H9 (cell line): ENCODE data around the gene ATG5. TPM values are rescaled to one million over a fixed set of nuclear protein-coding genes. Genes with fewer than 3 reads are reported as not detected.

ENCODE experiments used
- DNase-seq: peaks from one replicate; pipeline ENCODE4 v3.0.0-alpha.2; 2017
- H2AFZ ChIP-seq: one replicate; pipeline ENCODE4 v1.6.1; 2013; ENCODE audit warnings: mild to moderate bottlenecking, low read length, control low read depth, moderate library complexity
- H2AK5ac ChIP-seq: 2 replicates; pipeline ENCODE4 v1.6.1; 2013; ENCODE audit warnings: low read length, control low read depth, mixed read lengths; ENCODE audit not compliant: insufficient read length
- H2BK120ac ChIP-seq: one replicate; pipeline ENCODE4 v1.6.1; 2013; ENCODE audit warnings: low read depth, mild to moderate bottlenecking, low read length, control low read depth, inconsistent platforms; ENCODE audit not compliant: poor library complexity, severe bottlenecking
- H2BK12ac ChIP-seq: 2 replicates; pipeline ENCODE4 v1.6.1; 2013; ENCODE audit warnings: low read length, control low read depth, mixed read lengths, low read depth; ENCODE audit not compliant: insufficient read length
- H2BK15ac ChIP-seq: 2 replicates; pipeline ENCODE4 v1.6.1; 2013; ENCODE audit warnings: low read depth, low read length, control low read depth
- H2BK20ac ChIP-seq: one replicate; pipeline ENCODE4 v1.6.1; 2013; ENCODE audit warnings: low read depth, mild to moderate bottlenecking, low read length, control low read depth, inconsistent platforms; ENCODE audit not compliant: poor library complexity, severe bottlenecking
- H2BK5ac ChIP-seq: 2 replicates; pipeline ENCODE4 v1.6.1; 2013; ENCODE audit warnings: low read length, control low read depth, mixed read lengths; ENCODE audit not compliant: insufficient read length
- H3K14ac ChIP-seq: 2 replicates; pipeline ENCODE4 v1.6.1; 2013; ENCODE audit warnings: low read length, control low read depth; ENCODE audit not compliant: insufficient read depth
- H3K18ac ChIP-seq: 2 replicates; pipeline ENCODE4 v1.6.1; 2013; ENCODE audit warnings: low read depth, mild to moderate bottlenecking, mixed read lengths, low read length, control low read depth; ENCODE audit not compliant: insufficient read length
- H3K23ac ChIP-seq: 2 replicates; pipeline ENCODE4 v1.6.1; 2013; ENCODE audit warnings: low read length, control low read depth, mixed read lengths, low read depth; ENCODE audit not compliant: insufficient read length
- H3K23me2 ChIP-seq: 2 replicates; pipeline ENCODE4 v1.6.1; 2013; ENCODE audit warnings: low read depth, mild to moderate bottlenecking, mixed read lengths, low read length, control low read depth; ENCODE audit not compliant: insufficient read length, poor library complexity, severe bottlenecking
- H3K27ac ChIP-seq: 2 replicates; pipeline ENCODE4 v1.5.1; 2013; ENCODE audit warnings: low read length, control low read depth, mixed read lengths, low read depth; ENCODE audit not compliant: insufficient read length
- H3K27me3 ChIP-seq: 2 replicates; pipeline ENCODE4 v1.6.1; 2013; ENCODE audit warnings: low read length, control low read depth, inconsistent platforms; ENCODE audit not compliant: insufficient read depth
- H3K4ac ChIP-seq: 2 replicates; pipeline ENCODE4 v1.6.1; 2013; ENCODE audit warnings: low read depth, mild to moderate bottlenecking, control low read depth, inconsistent platforms, low read length, moderate library complexity
- H3K4me1 ChIP-seq: 2 replicates; pipeline ENCODE4 v1.6.1; 2013; ENCODE audit warnings: low read length, control low read depth, inconsistent platforms; ENCODE audit not compliant: insufficient read depth
- H3K4me2 ChIP-seq: 2 replicates; pipeline ENCODE4 v1.6.1; 2013; ENCODE audit warnings: low read length, control low read depth, mixed read lengths; ENCODE audit not compliant: insufficient read length, insufficient read depth
- H3K56ac ChIP-seq: 2 replicates; pipeline ENCODE4 v1.6.1; 2013; ENCODE audit warnings: low read depth, mild to moderate bottlenecking, mixed read lengths, low read length, control low read depth; ENCODE audit not compliant: insufficient read length
- H3K79me1 ChIP-seq: 2 replicates; pipeline ENCODE4 v1.6.1; 2013; ENCODE audit warnings: low read depth, mild to moderate bottlenecking, moderate library complexity, low read length, control low read depth, inconsistent platforms; ENCODE audit not compliant: insufficient read depth, poor library complexity, severe bottlenecking
- H3K79me2 ChIP-seq: 2 replicates; pipeline ENCODE4 v1.6.1; 2013; ENCODE audit warnings: low read length, control low read depth, inconsistent platforms; ENCODE audit not compliant: insufficient read depth
- H3K9ac ChIP-seq: 2 replicates; pipeline ENCODE4 v1.6.1; 2013; ENCODE audit warnings: low read length, control low read depth, mixed read lengths; ENCODE audit not compliant: insufficient read length; ENCODE audit errors: extremely low read depth
- H3K9me3 ChIP-seq: one replicate; pipeline ENCODE4 v1.6.1; 2013; ENCODE audit warnings: low read depth, low read length, inconsistent platforms; ENCODE audit not compliant: control insufficient read depth
- H3T11ph ChIP-seq: one replicate; pipeline ENCODE4 v1.6.1; 2013; ENCODE audit warnings: mild to moderate bottlenecking, low read length, control low read depth, inconsistent platforms
- H4K20me1 ChIP-seq: one replicate; pipeline ENCODE4 v1.6.1; 2013; ENCODE audit not compliant: control insufficient read depth, insufficient read length, insufficient read depth
- H4K5ac ChIP-seq: 2 replicates; pipeline ENCODE4 v1.6.1; 2013; ENCODE audit warnings: low read depth, mild to moderate bottlenecking, mixed read lengths, low read length, control low read depth; ENCODE audit not compliant: insufficient read length
- H4K8ac ChIP-seq: replicated peaks from 2 replicates; pipeline ENCODE4 v1.6.1; 2013; ENCODE audit warnings: low read length, control low read depth, mixed read lengths, low read depth; ENCODE audit not compliant: insufficient read length
- H4K91ac ChIP-seq: 2 replicates; pipeline ENCODE4 v1.6.1; 2013; ENCODE audit warnings: low read depth, mild to moderate bottlenecking, moderate library complexity, mixed read lengths, low read length, control low read depth; ENCODE audit not compliant: insufficient read length
- H3K27ac Mint-ChIP-seq, 3 experiments: 2 replicates in 2 of 3; 3 replicates in 1 of 3; pipeline ENCODE4 v1.8.0; 2020 to 2021; ENCODE audit warnings: mixed read lengths in 3 of 3, mild to moderate bottlenecking in 1 of 3, moderate library complexity in 1 of 3
- H3K27me3 Mint-ChIP-seq: 2 replicates; pipeline ENCODE4 v1.8.0; 2021; ENCODE audit warnings: low read depth, mild to moderate bottlenecking, moderate library complexity, mixed read lengths
- H3K36me3 Mint-ChIP-seq, 3 experiments: 2 replicates in 2 of 3; 3 replicates in 1 of 3; pipeline ENCODE4 v1.8.0; 2020 to 2021; ENCODE audit warnings: low read depth in 3 of 3, mixed read lengths in 3 of 3; ENCODE audit not compliant: insufficient read depth in 1 of 3
- H3K4me1 Mint-ChIP-seq, 2 experiments: 2 replicates each; pipeline ENCODE4 v1.8.0; 2020; ENCODE audit warnings: mixed read lengths in 2 of 2
- H3K4me3 Mint-ChIP-seq, 2 experiments: 2 replicates in 1 of 2; 3 replicates in 1 of 2; pipeline ENCODE4 v1.8.0; 2020 to 2021; ENCODE audit warnings: mild to moderate bottlenecking in 2 of 2, mixed read lengths in 2 of 2, moderate library complexity in 1 of 2
- H3K9me3 Mint-ChIP-seq, 2 experiments: 2 replicates in 1 of 2; 3 replicates in 1 of 2; pipeline ENCODE4 v1.8.0; 2020; ENCODE audit warnings: mild to moderate bottlenecking in 2 of 2, mixed read lengths in 2 of 2, moderate library complexity in 1 of 2
- CTCF ChIP-seq: fragments of 200-600 bp; sonication (generic); conservative IDR thresholded peaks from 3 replicates; pipeline ENCODE4 v1.8.0; 2021; ENCODE audit warnings: antibody characterized with exemption, mild to moderate bottlenecking
- WGBS: extraction: QIAGEN DNeasy Blood & Tissue Kit; methylation state at CpG from one replicate; pipeline ENCODE4 v1.1.7; 2013; ENCODE audit warnings: missing lambda C conversion rate, low lambda C conversion rate, mixed read lengths; ENCODE audit not compliant: insufficient read length; ENCODE audit errors: extremely low coverage; 5-methylcytosine and 5-hydroxymethylcytosine counted together
- total RNA-seq: library from RNA; stranded (reverse); gene quantifications from 2 replicates; pipeline ENCODE4 v1.2.1, GENCODE V29; 2021

ATG5 gene
- total RNA-seq, 1 experiment from 2014 or later: 36.7 TPM

- no peak overlapping the region for H3K18ac ChIP-seq
- no peak for DNase-seq
- H4K5ac ChIP-seq: no peak overlapping the region
- no peak overlapping the region for H4K8ac ChIP-seq
- no CpG with 5 or more reads among the region's 1 CpG for WGBS
- no peak overlapping the region for H2BK120ac ChIP-seq
- H3T11ph ChIP-seq: no peak overlapping the region
- H3K4me2 ChIP-seq: no peak overlapping the region
- H3K23me2 ChIP-seq: no peaks in the 10 kb centered on the region
- H2BK12ac ChIP-seq: no peak overlapping the region
- H3K9me3 Mint-ChIP-seq: no peaks in the 10 kb centered on the region
- peaks cover 4% of the 10 kb centered on the region for H3K79me1 ChIP-seq
- no peaks in the 10 kb centered on the region for H3K27me3 ChIP-seq
- H3K23ac ChIP-seq: no peak overlapping the region
- no peak overlapping the region for H2AFZ ChIP-seq
- H3K4me1 Mint-ChIP-seq: 0 out of 4 replicates have a peak, but pooled peaks cover 0 to 3% of the 10 kb centered on the region in 2 experiments
- no peak overlapping the region; a peak in 1 of 7 replicates for H3K27ac Mint-ChIP-seq
- H3K36me3 Mint-ChIP-seq: peaks cover 0 to 9% (median 3%) of the 10 kb centered on the region in 3 experiments; a peak in 2 of 7 replicates
- no peak overlapping the region for H3K14ac ChIP-seq
- no peak overlapping the region for H2BK20ac ChIP-seq
- H3K79me2 ChIP-seq: no peaks in the 10 kb centered on the region
- H2BK15ac ChIP-seq: no peak overlapping the region
- no peak for TF ChIP-seq CTCF
- H2AK5ac ChIP-seq: no peak overlapping the region
- H3K4me3 Mint-ChIP-seq: no peak overlapping the region
- no peak overlapping the region for H4K91ac ChIP-seq
- no peaks in the 10 kb centered on the region for H4K20me1 ChIP-seq
- H3K27me3 Mint-ChIP-seq: no peaks in the 10 kb centered on the region
- H2BK5ac ChIP-seq: no peak overlapping the region
- H3K4me1 ChIP-seq: no peaks in the 10 kb centered on the region
- no peak overlapping the region for H3K27ac ChIP-seq
- H3K4ac ChIP-seq: no peak overlapping the region
- H3K9ac ChIP-seq: no peak overlapping the region
- no peaks in the 10 kb centered on the region for H3K9me3 ChIP-seq
- H3K56ac ChIP-seq: no peak overlapping the region
Measured at GRCh38 chr6:106253731-106254130, 71.8 kb downstream of the ATG5 start.
